HepG2 (cell line): ENCODE data around the gene MYL6. TPM values are rescaled to one million over a fixed set of nuclear protein-coding genes. Genes with fewer than 3 reads are reported as not detected.

Experiments used
- AGO1 ChIP-seq: fragments of 200-400 bp; formaldehyde crosslinking; IDR thresholded peaks from 2 replicates; pipeline ENCODE4 v1.6.1; 2017; ENCODE audit warnings: mild to moderate bottlenecking, low read depth, low read length, moderate library complexity; ENCODE audit not compliant: poor library complexity, severe bottlenecking
- ETV5 ChIP-seq: IDR thresholded peaks from 2 replicates; pipeline ENCODE4 v1.6.1; 2018; ENCODE audit warnings: missing biosample characterization, missing genetic modification reagents, inconsistent platforms, borderline replicate concordance
- GABPA ChIP-seq, 2 experiments: IDR thresholded peaks; 2 replicates each; pipeline ENCODE4 v1.6.1; 2011 to 2016; ENCODE audit warnings: low read depth in 2 of 2, low read length in 1 of 2, missing biosample characterization in 1 of 2, missing genetic modification characterization in 1 of 2
- HOXA5 ChIP-seq: sonication (generic); formaldehyde crosslinking; IDR thresholded peaks from 2 replicates; pipeline ENCODE4 v1.4.0; 2020; ENCODE audit warnings: missing genetic modification reagents
- SOX5 ChIP-seq: IDR thresholded peaks from 2 replicates; pipeline ENCODE4 v1.6.1; 2016; ENCODE audit warnings: borderline replicate concordance
- ZNF138 ChIP-seq: sonication (generic); formaldehyde crosslinking; IDR thresholded peaks from 2 replicates; pipeline ENCODE4 v1.5.0; 2020; ENCODE audit warnings: mild to moderate bottlenecking, low read depth, missing genetic modification reagents
- ZNF672 ChIP-seq: sonication (generic); formaldehyde crosslinking; IDR thresholded peaks from 2 replicates; pipeline ENCODE4 v1.8.1; 2022; ENCODE audit warnings: missing genetic modification reagents
- ZSCAN31 ChIP-seq: sonication (generic); formaldehyde crosslinking; IDR thresholded peaks from 2 replicates; pipeline ENCODE4 v1.5.0; 2020; ENCODE audit warnings: low read depth, mild to moderate bottlenecking, missing genetic modification reagents
- polyA plus RNA-seq, 8 experiments: library from polyadenylated mRNA; depleted of rRNA in 3 of 8; stranded (reverse) in 7 of 8; unstranded in 1 of 8; fragments of >200 nt; fragmentation: Illumina TruSeq in 4 of 8; extraction: Trizol in 4 of 8; gene quantifications; 2 replicates each; pipeline versions ENCODE4 v1.2.1 to v1.2.3, GENCODE V29; 2011 to 2016; ENCODE audit warnings: low read depth in 4 of 8, missing spikeins in 1 of 8, mixed read lengths in 1 of 8; ENCODE audit not compliant: insufficient read depth in 1 of 8
- total RNA-seq, 5 experiments: library from RNA; depleted of rRNA; stranded (reverse); fragments of >200 nt; fragmentation: Illumina TruSeq; extraction: Trizol; gene quantifications; 2 replicates each; pipeline ENCODE4 v1.2.3, GENCODE V29; 2016; ENCODE audit warnings: low read depth in 1 of 5
- TF ChIP-seq, protein P1 (sequence below): IDR thresholded peaks from 2 replicates; pipeline ENCODE4 v1.6.1; 2018; ENCODE audit warnings: missing genetic modification reagents, mild to moderate bottlenecking, missing compliant biosample characterization
- TF ChIP-seq, protein P2 (sequence below): sonication (generic); formaldehyde crosslinking; IDR thresholded peaks from 2 replicates; pipeline ENCODE4 v1.4.0; 2020; ENCODE audit warnings: missing genetic modification reagents, borderline replicate concordance
- TF ChIP-seq, protein P3 (sequence below): sonication (generic); formaldehyde crosslinking; IDR thresholded peaks from 2 replicates; pipeline ENCODE4 v1.4.0; 2020; ENCODE audit warnings: missing genetic modification reagents
- TF ChIP-seq, protein P4 (sequence below): sonication (generic); formaldehyde crosslinking; IDR thresholded peaks from 2 replicates; pipeline ENCODE4 v1.5.1; 2020; ENCODE audit warnings: mild to moderate bottlenecking, missing genetic modification reagents, borderline replicate concordance
- TF ChIP-seq, protein P5 (sequence below): sonication (generic); formaldehyde crosslinking; conservative IDR thresholded peaks from 2 replicates; pipeline ENCODE4 v1.4.0; 2020; ENCODE audit warnings: mild to moderate bottlenecking, missing genetic modification reagents, moderate library complexity

The MYL6 gene
- total and polyA plus RNA-seq, 2 of the 13 experiments (the other 11 are each of a cell fraction or from before 2014, with no cell fraction given) = 1,127 to 1,192 TPM

DNA sequence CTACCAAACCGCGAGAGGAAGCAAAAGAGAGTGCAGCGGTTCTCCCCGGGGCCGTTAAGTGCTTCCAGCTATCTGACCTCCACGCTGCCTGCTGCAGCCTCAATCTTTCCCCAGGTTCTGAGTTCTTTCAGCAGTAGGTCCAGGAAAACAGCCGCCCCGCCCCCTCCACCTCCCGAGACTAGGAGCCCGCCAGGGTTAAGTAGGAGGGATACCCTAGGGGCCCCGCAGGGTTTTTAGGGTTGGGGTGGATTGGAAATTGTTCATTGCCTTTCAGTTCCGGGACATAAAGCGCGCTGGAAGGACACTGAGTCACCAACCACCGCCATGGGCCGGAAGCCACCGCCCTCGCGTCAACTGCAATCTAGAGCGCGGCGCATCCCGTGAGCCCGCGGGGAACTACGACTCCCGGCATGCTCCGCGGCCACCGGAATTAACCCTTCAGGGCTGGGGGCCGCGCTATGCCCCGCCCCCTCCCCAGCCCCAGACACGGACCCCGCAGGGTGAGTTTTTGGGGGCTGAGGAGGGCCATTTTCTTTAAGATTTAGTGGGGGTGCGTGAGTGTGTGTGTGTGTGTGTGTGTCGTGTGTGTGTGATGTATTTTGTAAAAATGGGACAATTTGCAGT is 5.9 kb upstream of the MYL6 start, which contains the start of gene MYL6B (continued):
- peak; percentile 65; the same call in 1 of the 2 replicates for TF ChIP-seq HOXA5 (CRISPR knock-in tag)
- no peak for TF ChIP-seq SOX5 (CRISPR knock-in tag)
- TF ChIP-seq GABPA (IDR thresholded peaks at IDR 0.05; ENCODE audit: low read depth, low read length) = peak; percentile 81
- peak; percentile 92 for TF ChIP-seq GABPA (CRISPR knock-in tag; IDR thresholded peaks at IDR 0.05; ENCODE audit: low read depth)
- TF ChIP-seq, protein P1, sequence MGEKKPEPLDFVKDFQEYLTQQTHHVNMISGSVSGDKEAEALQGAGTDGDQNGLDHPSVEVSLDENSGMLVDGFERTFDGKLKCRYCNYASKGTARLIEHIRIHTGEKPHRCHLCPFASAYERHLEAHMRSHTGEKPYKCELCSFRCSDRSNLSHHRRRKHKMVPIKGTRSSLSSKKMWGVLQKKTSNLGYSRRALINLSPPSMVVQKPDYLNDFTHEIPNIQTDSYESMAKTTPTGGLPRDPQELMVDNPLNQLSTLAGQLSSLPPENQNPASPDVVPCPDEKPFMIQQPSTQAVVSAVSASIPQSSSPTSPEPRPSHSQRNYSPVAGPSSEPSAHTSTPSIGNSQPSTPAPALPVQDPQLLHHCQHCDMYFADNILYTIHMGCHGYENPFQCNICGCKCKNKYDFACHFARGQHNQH (CRISPR knock-in tag) = peak; percentile 54; the same call in 1 of the 2 replicates
- TF ChIP-seq ZNF138 (CRISPR knock-in tag) = no peak
- peak; percentile 62 for TF ChIP-seq AGO1
- TF ChIP-seq, protein P2, sequence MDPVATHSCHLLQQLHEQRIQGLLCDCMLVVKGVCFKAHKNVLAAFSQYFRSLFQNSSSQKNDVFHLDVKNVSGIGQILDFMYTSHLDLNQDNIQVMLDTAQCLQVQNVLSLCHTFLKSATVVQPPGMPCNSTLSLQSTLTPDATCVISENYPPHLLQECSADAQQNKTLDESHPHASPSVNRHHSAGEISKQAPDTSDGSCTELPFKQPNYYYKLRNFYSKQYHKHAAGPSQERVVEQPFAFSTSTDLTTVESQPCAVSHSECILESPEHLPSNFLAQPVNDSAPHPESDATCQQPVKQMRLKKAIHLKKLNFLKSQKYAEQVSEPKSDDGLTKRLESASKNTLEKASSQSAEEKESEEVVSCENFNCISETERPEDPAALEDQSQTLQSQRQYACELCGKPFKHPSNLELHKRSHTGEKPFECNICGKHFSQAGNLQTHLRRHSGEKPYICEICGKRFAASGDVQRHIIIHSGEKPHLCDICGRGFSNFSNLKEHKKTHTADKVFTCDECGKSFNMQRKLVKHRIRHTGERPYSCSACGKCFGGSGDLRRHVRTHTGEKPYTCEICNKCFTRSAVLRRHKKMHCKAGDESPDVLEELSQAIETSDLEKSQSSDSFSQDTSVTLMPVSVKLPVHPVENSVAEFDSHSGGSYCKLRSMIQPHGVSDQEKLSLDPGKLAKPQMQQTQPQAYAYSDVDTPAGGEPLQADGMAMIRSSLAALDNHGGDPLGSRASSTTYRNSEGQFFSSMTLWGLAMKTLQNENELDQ (CRISPR knock-in tag) = no peak
- TF ChIP-seq, protein P3, sequence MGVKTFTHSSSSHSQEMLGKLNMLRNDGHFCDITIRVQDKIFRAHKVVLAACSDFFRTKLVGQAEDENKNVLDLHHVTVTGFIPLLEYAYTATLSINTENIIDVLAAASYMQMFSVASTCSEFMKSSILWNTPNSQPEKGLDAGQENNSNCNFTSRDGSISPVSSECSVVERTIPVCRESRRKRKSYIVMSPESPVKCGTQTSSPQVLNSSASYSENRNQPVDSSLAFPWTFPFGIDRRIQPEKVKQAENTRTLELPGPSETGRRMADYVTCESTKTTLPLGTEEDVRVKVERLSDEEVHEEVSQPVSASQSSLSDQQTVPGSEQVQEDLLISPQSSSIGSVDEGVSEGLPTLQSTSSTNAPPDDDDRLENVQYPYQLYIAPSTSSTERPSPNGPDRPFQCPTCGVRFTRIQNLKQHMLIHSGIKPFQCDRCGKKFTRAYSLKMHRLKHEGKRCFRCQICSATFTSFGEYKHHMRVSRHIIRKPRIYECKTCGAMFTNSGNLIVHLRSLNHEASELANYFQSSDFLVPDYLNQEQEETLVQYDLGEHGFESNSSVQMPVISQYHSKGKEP = no peak
- TF ChIP-seq ZNF672 (CRISPR knock-in tag) = no peak
- TF ChIP-seq ETV5 (CRISPR knock-in tag) = peak; percentile 94
- TF ChIP-seq ZSCAN31 (CRISPR knock-in tag) = peak; percentile 23; the same call in 1 of the 2 replicates
- TF ChIP-seq, protein P4, sequence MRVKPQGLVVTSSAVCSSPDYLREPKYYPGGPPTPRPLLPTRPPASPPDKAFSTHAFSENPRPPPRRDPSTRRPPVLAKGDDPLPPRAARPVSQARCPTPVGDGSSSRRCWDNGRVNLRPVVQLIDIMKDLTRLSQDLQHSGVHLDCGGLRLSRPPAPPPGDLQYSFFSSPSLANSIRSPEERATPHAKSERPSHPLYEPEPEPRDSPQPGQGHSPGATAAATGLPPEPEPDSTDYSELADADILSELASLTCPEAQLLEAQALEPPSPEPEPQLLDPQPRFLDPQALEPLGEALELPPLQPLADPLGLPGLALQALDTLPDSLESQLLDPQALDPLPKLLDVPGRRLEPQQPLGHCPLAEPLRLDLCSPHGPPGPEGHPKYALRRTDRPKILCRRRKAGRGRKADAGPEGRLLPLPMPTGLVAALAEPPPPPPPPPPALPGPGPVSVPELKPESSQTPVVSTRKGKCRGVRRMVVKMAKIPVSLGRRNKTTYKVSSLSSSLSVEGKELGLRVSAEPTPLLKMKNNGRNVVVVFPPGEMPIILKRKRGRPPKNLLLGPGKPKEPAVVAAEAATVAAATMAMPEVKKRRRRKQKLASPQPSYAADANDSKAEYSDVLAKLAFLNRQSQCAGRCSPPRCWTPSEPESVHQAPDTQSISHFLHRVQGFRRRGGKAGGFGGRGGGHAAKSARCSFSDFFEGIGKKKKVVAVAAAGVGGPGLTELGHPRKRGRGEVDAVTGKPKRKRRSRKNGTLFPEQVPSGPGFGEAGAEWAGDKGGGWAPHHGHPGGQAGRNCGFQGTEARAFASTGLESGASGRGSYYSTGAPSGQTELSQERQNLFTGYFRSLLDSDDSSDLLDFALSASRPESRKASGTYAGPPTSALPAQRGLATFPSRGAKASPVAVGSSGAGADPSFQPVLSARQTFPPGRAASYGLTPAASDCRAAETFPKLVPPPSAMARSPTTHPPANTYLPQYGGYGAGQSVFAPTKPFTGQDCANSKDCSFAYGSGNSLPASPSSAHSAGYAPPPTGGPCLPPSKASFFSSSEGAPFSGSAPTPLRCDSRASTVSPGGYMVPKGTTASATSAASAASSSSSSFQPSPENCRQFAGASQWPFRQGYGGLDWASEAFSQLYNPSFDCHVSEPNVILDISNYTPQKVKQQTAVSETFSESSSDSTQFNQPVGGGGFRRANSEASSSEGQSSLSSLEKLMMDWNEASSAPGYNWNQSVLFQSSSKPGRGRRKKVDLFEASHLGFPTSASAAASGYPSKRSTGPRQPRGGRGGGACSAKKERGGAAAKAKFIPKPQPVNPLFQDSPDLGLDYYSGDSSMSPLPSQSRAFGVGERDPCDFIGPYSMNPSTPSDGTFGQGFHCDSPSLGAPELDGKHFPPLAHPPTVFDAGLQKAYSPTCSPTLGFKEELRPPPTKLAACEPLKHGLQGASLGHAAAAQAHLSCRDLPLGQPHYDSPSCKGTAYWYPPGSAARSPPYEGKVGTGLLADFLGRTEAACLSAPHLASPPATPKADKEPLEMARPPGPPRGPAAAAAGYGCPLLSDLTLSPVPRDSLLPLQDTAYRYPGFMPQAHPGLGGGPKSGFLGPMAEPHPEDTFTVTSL = no peak
- TF ChIP-seq, protein P5, sequence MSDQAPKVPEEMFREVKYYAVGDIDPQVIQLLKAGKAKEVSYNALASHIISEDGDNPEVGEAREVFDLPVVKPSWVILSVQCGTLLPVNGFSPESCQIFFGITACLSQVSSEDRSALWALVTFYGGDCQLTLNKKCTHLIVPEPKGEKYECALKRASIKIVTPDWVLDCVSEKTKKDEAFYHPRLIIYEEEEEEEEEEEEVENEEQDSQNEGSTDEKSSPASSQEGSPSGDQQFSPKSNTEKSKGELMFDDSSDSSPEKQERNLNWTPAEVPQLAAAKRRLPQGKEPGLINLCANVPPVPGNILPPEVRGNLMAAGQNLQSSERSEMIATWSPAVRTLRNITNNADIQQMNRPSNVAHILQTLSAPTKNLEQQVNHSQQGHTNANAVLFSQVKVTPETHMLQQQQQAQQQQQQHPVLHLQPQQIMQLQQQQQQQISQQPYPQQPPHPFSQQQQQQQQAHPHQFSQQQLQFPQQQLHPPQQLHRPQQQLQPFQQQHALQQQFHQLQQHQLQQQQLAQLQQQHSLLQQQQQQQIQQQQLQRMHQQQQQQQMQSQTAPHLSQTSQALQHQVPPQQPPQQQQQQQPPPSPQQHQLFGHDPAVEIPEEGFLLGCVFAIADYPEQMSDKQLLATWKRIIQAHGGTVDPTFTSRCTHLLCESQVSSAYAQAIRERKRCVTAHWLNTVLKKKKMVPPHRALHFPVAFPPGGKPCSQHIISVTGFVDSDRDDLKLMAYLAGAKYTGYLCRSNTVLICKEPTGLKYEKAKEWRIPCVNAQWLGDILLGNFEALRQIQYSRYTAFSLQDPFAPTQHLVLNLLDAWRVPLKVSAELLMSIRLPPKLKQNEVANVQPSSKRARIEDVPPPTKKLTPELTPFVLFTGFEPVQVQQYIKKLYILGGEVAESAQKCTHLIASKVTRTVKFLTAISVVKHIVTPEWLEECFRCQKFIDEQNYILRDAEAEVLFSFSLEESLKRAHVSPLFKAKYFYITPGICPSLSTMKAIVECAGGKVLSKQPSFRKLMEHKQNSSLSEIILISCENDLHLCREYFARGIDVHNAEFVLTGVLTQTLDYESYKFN = 0 out of 2 replicates have a peak, but pooled peaks have one; percentile 20
